BLaER1 treated with 17β-estradiol and CSF1 and Interleukin-3, amounts not matched to agents 10 nM and 100 nM (cell line): ENCODE measurements around the gene BAD.
A peak's percentile ranks its signal among the peaks of the same experiment; 100 is the strongest.

Experiments used
- H3K27ac ChIP-seq, 11 experiments: shearing (Covaris generic); formaldehyde crosslinking; 2 replicates each; pipeline ENCODE4 v1.8.1; 2022
- H3K27me3 ChIP-seq, 11 experiments: shearing (Covaris generic); formaldehyde crosslinking; 2 replicates each; pipeline ENCODE4 v1.8.1; 2022
- H3K36me3 ChIP-seq, 11 experiments: shearing (Covaris generic); formaldehyde crosslinking; 2 replicates each; pipeline ENCODE4 v1.8.1; 2022
- H3K4me1 ChIP-seq, 10 experiments: shearing (Covaris generic); formaldehyde crosslinking; 2 replicates each; pipeline ENCODE4 v1.8.1; 2022
- H3K4me2 ChIP-seq, 11 experiments: shearing (Covaris generic); formaldehyde crosslinking; 2 replicates each; pipeline ENCODE4 v1.8.1; 2022
- H3K4me3 ChIP-seq, 10 experiments: shearing (Covaris generic); formaldehyde crosslinking; 2 replicates each; pipeline ENCODE4 v1.8.1; 2022
- H3K9ac ChIP-seq, 11 experiments: shearing (Covaris generic); formaldehyde crosslinking; 2 replicates each; pipeline ENCODE4 v1.8.1; 2022
- H3K9me3 ChIP-seq, 11 experiments: shearing (Covaris generic); formaldehyde crosslinking; replicated peaks in 1 of 11; 2 replicates each; pipeline ENCODE4 v1.8.1; 2022
- H4K20me1 ChIP-seq, 11 experiments: shearing (Covaris generic); formaldehyde crosslinking; 2 replicates each; pipeline ENCODE4 v1.8.1; 2022
- Cebpa-rat ChIP-seq, 11 experiments: shearing (Covaris generic); IDR thresholded peaks; 2 replicates each; pipeline ENCODE4 v1.8.1; 2022

Gene BAD

GRCh38 chr11:64278576-64279190 is 5.8 kb downstream of the BAD start:
- H3K27me3 ChIP-seq, result no peaks in the 10 kb centered on the region
- peak overlapping the region in 3 of 11 experiments; percentile 19 to 44 (median 24); a peak in 3 of 22 replicates for H3K9ac ChIP-seq

GRCh38 chr11:64276653-64277431 is 7.6 kb downstream of the BAD start:
- TF ChIP-seq Cebpa-rat (IDR thresholded peaks at IDR 0.05), result no peak
- peaks cover 17 to 73% (median 40%) of the 10 kb centered on the region in 11 experiments; a peak in 21 of 22 replicates for H3K36me3 ChIP-seq
- H4K20me1 ChIP-seq, result peaks cover 0 to 8% (median 0%) of the 10 kb centered on the region in 11 experiments; a peak in 2 of 22 replicates
- no peaks in the 10 kb centered on the region for H3K9me3 ChIP-seq
- H3K9ac ChIP-seq, result peak overlapping the region; percentile 6 to 62 (median 53); a peak in 19 of 22 replicates
- no peaks in the 10 kb centered on the region for H3K27me3 ChIP-seq
- peaks cover 18 to 40% (median 22%) of the 10 kb centered on the region in 10 experiments for H3K4me1 ChIP-seq
- H3K4me3 ChIP-seq, result no peak overlapping the region
- peak overlapping the region; percentile 37 to 73 (median 66); a peak in 20 of 22 replicates for H3K4me2 ChIP-seq
- peak overlapping the region in 5 of 11 experiments; percentile 6 to 47 (median 28); a peak in 5 of 22 replicates for H3K27ac ChIP-seq

More at GRCh38 chr11:64278576-64279190, 5.8 kb downstream of the BAD start:
- peaks cover 14 to 31% (median 19%) of the 10 kb centered on the region in 10 experiments for H3K4me1 ChIP-seq
- H3K27ac ChIP-seq, result no peak overlapping the region
- H3K4me3 ChIP-seq, result no peak overlapping the region
- peaks cover 0 to 8% (median 0%) of the 10 kb centered on the region in 11 experiments; a peak in 2 of 22 replicates for H4K20me1 ChIP-seq
- TF ChIP-seq Cebpa-rat (IDR thresholded peaks at IDR 0.05), result no peak
- H3K36me3 ChIP-seq, result peaks cover 17 to 71% (median 49%) of the 10 kb centered on the region in 11 experiments; a peak in 21 of 22 replicates
- no peaks in the 10 kb centered on the region for H3K9me3 ChIP-seq
- no peak overlapping the region for H3K4me2 ChIP-seq

GRCh38 chr11:64275841-64276240 is 8.6 kb downstream of the BAD start:
- Histone ChIP-seq H4K20me1 (peaks cover 0 to 8% (median 0%) of the 10 kb centered on the region in 11 experiments; a peak in 2 of 22 replicates), H3K27me3 (no peaks in the 10 kb centered on the region), H3K9ac (0 out of 22 replicates have a peak overlapping the region, but pooled peaks of 1 of the 11 experiments have one; percentile 18), H3K4me3 (no peak overlapping the region), H3K9me3 (no peaks in the 10 kb centered on the region), H3K4me1 (peaks cover 22 to 44% (median 26%) of the 10 kb centered on the region in 10 experiments), H3K36me3 (peaks cover 17 to 63% (median 39%) of the 10 kb centered on the region in 11 experiments; a peak in 21 of 22 replicates), H3K27ac (no peak overlapping the region), H3K4me2 (0 out of 22 replicates have a peak overlapping the region, but pooled peaks of 1 of the 11 experiments have one; percentile 63)
- TF ChIP-seq Cebpa-rat (IDR thresholded peaks at IDR 0.05), result no peak

- H3K4me2 ChIP-seq, result no peak overlapping the region
Observed at GRCh38 chr11:64275031-64275800, 9.2 kb downstream of the BAD start.

GRCh38 chr11:64269540-64270220 is 14.8 kb downstream of the BAD start:
- Histone ChIP-seq H3K27me3 (no peaks in the 10 kb centered on the region), H3K4me3 (peak overlapping the region; percentile 68 to 82 (median 74)), H3K4me2 (peak overlapping the region; percentile 87 to 99 (median 96)), H3K4me1 (peaks cover 55 to 67% (median 61%) of the 10 kb centered on the region in 10 experiments), H3K27ac (peak overlapping the region; percentile 87 to 98 (median 96)), H4K20me1 (peaks cover 0 to 14% (median 0%) of the 10 kb centered on the region in 11 experiments; a peak in 2 of 22 replicates), H3K9me3 (no peaks in the 10 kb centered on the region), H3K36me3 (peaks cover 0 to 42% (median 23%) of the 10 kb centered on the region in 11 experiments; a peak in 13 of 22 replicates), H3K9ac (peak overlapping the region; percentile 88 to 96 (median 92))
- peak in 9 of 11 experiments; percentile 28 to 92 (median 73); a peak in 15 of 22 replicates for TF ChIP-seq Cebpa-rat (IDR thresholded peaks at IDR 0.05)

More at GRCh38 chr11:64275031-64275800, 9.2 kb downstream of the BAD start:
- H3K36me3 ChIP-seq, result peaks cover 17 to 62% (median 39%) of the 10 kb centered on the region in 11 experiments; a peak in 21 of 22 replicates
- peaks cover 22 to 44% (median 26%) of the 10 kb centered on the region in 10 experiments for H3K4me1 ChIP-seq
- H3K9ac ChIP-seq, result 0 out of 22 replicates have a peak overlapping the region, but pooled peaks of 1 of the 11 experiments have one; percentile 18
- no peaks in the 10 kb centered on the region for H3K9me3 ChIP-seq
- no peak overlapping the region for H3K4me3 ChIP-seq
- no peak overlapping the region for H3K27ac ChIP-seq
- no peaks in the 10 kb centered on the region for H3K27me3 ChIP-seq
- no peak for TF ChIP-seq Cebpa-rat (IDR thresholded peaks at IDR 0.05)
- H4K20me1 ChIP-seq, result peaks cover 0 to 8% (median 0%) of the 10 kb centered on the region in 11 experiments; a peak in 2 of 22 replicates

GRCh38 chr11:64268893-64269539 is 15.4 kb downstream of the BAD start:
- Histone ChIP-seq H3K4me1 (peaks cover 62 to 74% (median 68%) of the 10 kb centered on the region in 10 experiments), H3K9ac (peak overlapping the region; percentile 88 to 96 (median 92)), H3K4me2 (peak overlapping the region; percentile 83 to 99 (median 96)), H3K27me3 (no peaks in the 10 kb centered on the region), H3K9me3 (no peaks in the 10 kb centered on the region), H3K27ac (peak overlapping the region; percentile 87 to 98 (median 96)), H3K36me3 (peaks cover 1 to 45% (median 29%) of the 10 kb centered on the region in 11 experiments; a peak in 16 of 22 replicates), H4K20me1 (peaks cover 0 to 20% (median 0%) of the 10 kb centered on the region in 11 experiments; a peak in 3 of 22 replicates), H3K4me3 (peak overlapping the region; percentile 68 to 82 (median 74))
- peak in 1 of 11 experiments; percentile 9; a peak in 1 of 22 replicates for TF ChIP-seq Cebpa-rat (IDR thresholded peaks at IDR 0.05)
